Measurements from ENCODE around the gene SYNGR3. TPM values are rescaled to one million over a fixed set of nuclear protein-coding genes. Genes with fewer than 3 reads are reported as not detected.

Gene SYNGR3
- total RNA-seq, 2 experiments from 2014 or later: 5.4 to 7.2 TPM

- H3K36me3 Mint-ChIP-seq (ENCODE audit: low read depth): peaks cover 4% of the 10 kb centered on the region
- no peaks in the 10 kb centered on the region for H3K9me3 Mint-ChIP-seq
- no peak for TF ChIP-seq CTCF (IDR thresholded peaks at IDR 0.05)
- no peak for ATAC-seq
- CTCF ChIA-PET: interaction anchor here (1.5 to 3.8 kb wide), 3 partner anchors 9 to 130 kb away, joined by 3 to 46 read pairs (median 5); partner anchors contain the start of gene TRAF7
- H3K27me3 Mint-ChIP-seq: peaks cover 25% of the 10 kb centered on the region
- POLR2A ChIA-PET: interaction anchor here (1.3 kb wide), 1 partner anchor 16 kb away, joined by 4 read pairs; no protein-coding TSS in a partner anchor
- H3K4me1 Mint-ChIP-seq (ENCODE audit: low read depth): peaks cover 24% of the 10 kb centered on the region
- no peak overlapping the region for H3K27ac Mint-ChIP-seq
- no peak for DNase-seq
- no peak overlapping the region for H3K4me3 Mint-ChIP-seq
- intact Hi-C loops (cut with micrococcal nuclease): no loop called here
These were observed 35.5 kb downstream of the SYNGR3 start for GRCh38 chr16:2025251-2025650.

- Mint-ChIP-seq H3K4me1 (ENCODE audit: low read depth) (peaks cover 18% of the 10 kb centered on the region), H3K36me3 (ENCODE audit: low read depth) (peaks cover 4% of the 10 kb centered on the region), H3K9me3 (no peaks in the 10 kb centered on the region), H3K27me3 (peaks cover 19% of the 10 kb centered on the region), H3K4me3 (peak overlapping the region; percentile 15), H3K27ac (no peak overlapping the region)
- POLR2A ChIA-PET: no interaction called here
- DNase-seq (no peak), ATAC-seq (no peak)
- CTCF ChIA-PET: interaction anchor here (1.6 to 2.4 kb wide), 2 partner anchors 10 to 114 kb away, joined by 5 to 11 read pairs; no protein-coding TSS in a partner anchor
- TF ChIP-seq CTCF (IDR thresholded peaks at IDR 0.05): no peak
- intact Hi-C loops (cut with micrococcal nuclease): no loop called here
These were observed 36.2 kb downstream of the SYNGR3 start for GRCh38 chr16:2025878-2026460.

- ATAC-seq: no peak
- CTCF ChIA-PET: interaction anchor here (1.6 to 2.4 kb wide), 2 partner anchors 10 to 114 kb away, joined by 5 to 11 read pairs; no protein-coding TSS in a partner anchor
- Mint-ChIP-seq H3K4me3 (peak within 1 kb of the TSS; percentile 60), H3K9me3 (no peaks in the 10 kb centered on the region), H3K4me1 (ENCODE audit: low read depth) (peaks cover 18% of the 10 kb centered on the region), H3K27ac (no peak within 1 kb of the TSS), H3K36me3 (ENCODE audit: low read depth) (peaks cover 3% of the 10 kb centered on the region), H3K27me3 (peaks cover 17% of the 10 kb centered on the region)
- no peak for TF ChIP-seq CTCF (IDR thresholded peaks at IDR 0.05)
- DNase-seq: no peak
- intact Hi-C loops (cut with micrococcal nuclease): no loop called here
- POLR2A ChIA-PET: interaction anchor here (1.4 to 1.5 kb wide), 2 partner anchors 126 to 128 kb away, joined by 6 to 8 read pairs; partner anchors contain the start of gene TRAF7
These were observed 36.8 kb downstream of the SYNGR3 start, which contains the start of gene NHERF2 for GRCh38 chr16:2026461-2027023. Gene NHERF2 (plus strand): TSS chr16:2026902. CDS start chr16:2027006, 104 bp downstream.

GRCh38 chr16:2027024-2028010 lies 37.5 kb downstream of the SYNGR3 start:
- ATAC-seq: no peak
- peaks cover 14% of the 10 kb centered on the region for H3K27me3 Mint-ChIP-seq

More at GRCh38 chr16:2027024-2028010, 37.5 kb downstream of the SYNGR3 start:
- Mint-ChIP-seq H3K9me3 (no peaks in the 10 kb centered on the region), H3K4me3 (peak overlapping the region; percentile 60), H3K27ac (no peak overlapping the region), H3K4me1 (ENCODE audit: low read depth) (peaks cover 18% of the 10 kb centered on the region), H3K36me3 (ENCODE audit: low read depth) (peaks cover 2% of the 10 kb centered on the region)
- peak; percentile 10 for TF ChIP-seq CTCF (IDR thresholded peaks at IDR 0.05)
- intact Hi-C loops (cut with micrococcal nuclease): no loop called here
- ChIA-PET CTCF (interaction anchor here (1.0 to 2.4 kb wide), 2 partner anchors 14 to 113 kb away, joined by 3 to 11 read pairs; no protein-coding TSS in a partner anchor), POLR2A (interaction anchor here (1.3 to 1.5 kb wide), 4 partner anchors 18 to 128 kb away, joined by 4 to 8 read pairs (median 6); partner anchors contain the start of genes NTHL1, TRAF7 and TSC2)
- DNase-seq: no peak

Data from activated CD8-positive, alpha-beta T cell treated with anti-CD3 and anti-CD28 coated beads for 36 hours (primary cell).